ENCODE data around the gene MUSK.

GRCh38 chr9:110714314-110714713, 45.7 kb downstream of the MUSK start:
- no peak for TF ChIP-seq CTCF (IDR thresholded peaks at IDR 0.05; ENCODE audit: insufficient read depth, low read length, poor library complexity, severe bottlenecking)
- TF ChIP-seq EZH2phosphoT487 (conservative IDR thresholded peaks at IDR 0.05; ENCODE audit: low read length) = no peak

All from SU-DHL-6 (cell line).